Kidney epithelial cell (primary cell): ENCODE measurements around the gene TMEM151A. TPM values are rescaled to one million over a fixed set of nuclear protein-coding genes. Genes with fewer than 3 reads are reported as not detected.
A peak's percentile ranks its signal among the peaks of the same experiment; 100 is the strongest.

Experiments
- DNase-seq: peaks from one replicate; pipeline ENCODE4 v3.0.0-alpha.2; 2010; ENCODE audit warnings: low read depth
- H3K27me3 ChIP-seq: 2 replicates; pipeline ENCODE4 v1.6.0; 2011; ENCODE audit warnings: low read length; ENCODE audit not compliant: control insufficient read depth, insufficient read depth
- H3K36me3 ChIP-seq: 2 replicates; pipeline ENCODE4 v1.5.1; 2011; ENCODE audit warnings: low read length; ENCODE audit not compliant: control insufficient read depth, insufficient read depth
- H3K4me3 ChIP-seq: 2 replicates; pipeline ENCODE4 v1.5.1; 2011; ENCODE audit warnings: low read depth, mild to moderate bottlenecking, control low read depth, low read length
- CTCF ChIP-seq: IDR thresholded peaks from 2 replicates; pipeline ENCODE4 v1.5.1; 2011; ENCODE audit warnings: mild to moderate bottlenecking, moderate library complexity, low read length, control low read depth, inconsistent platforms; ENCODE audit not compliant: insufficient read depth, poor library complexity, severe bottlenecking
- total RNA-seq: library from RNA; depleted of rRNA; stranded (reverse); fragments of >200 nt; gene quantifications from 2 replicates; pipeline ENCODE4 v1.2.3, GENCODE V29; 2015

Gene TMEM151A
- total RNA-seq, 1 donor from 2014 or later: 0.08 TPM

- no peaks in the 10 kb centered on the region for H3K27me3 ChIP-seq
- H3K4me3 ChIP-seq: no peak overlapping the region
- DNase-seq: no peak
- peaks cover 3% of the 10 kb centered on the region for H3K36me3 ChIP-seq
- TF ChIP-seq CTCF: no peak
These were observed 49.9 kb downstream of the TMEM151A start for GRCh38 chr11:66341502-66342126.

GRCh38 chr11:66343176-66343575, 51.5 kb downstream of the TMEM151A start:
- peaks cover 3% of the 10 kb centered on the region for H3K36me3 ChIP-seq
- H3K4me3 ChIP-seq: no peak overlapping the region
- no peak for TF ChIP-seq CTCF
- H3K27me3 ChIP-seq: no peaks in the 10 kb centered on the region
- DNase-seq: no peak

- DNase-seq: peak; percentile 91
- Histone ChIP-seq H3K36me3 (peaks cover 3% of the 10 kb centered on the region), H3K27me3 (no peaks in the 10 kb centered on the region), H3K4me3 (peak within 1 kb of the TSS; percentile 88)
- no peak for TF ChIP-seq CTCF
These were observed 53.0 kb downstream of the TMEM151A start, which contains the start of gene BRMS1 for GRCh38 chr11:66344550-66345315. Gene BRMS1, minus strand, starts transcription at chr11:66345104. Its CDS starts 2,870 bp downstream, at chr11:66342234.

GRCh38 chr11:66345316-66345649, 53.6 kb downstream of the TMEM151A start:
- H3K27me3 ChIP-seq: no peaks in the 10 kb centered on the region
- H3K36me3 ChIP-seq: peaks cover 3% of the 10 kb centered on the region
- DNase-seq: no peak
- H3K4me3 ChIP-seq: peak overlapping the region; percentile 88
- TF ChIP-seq CTCF: no peak

Other genes with a start within 250 kb of the TMEM151A start
- gene GAL3ST3, start 242.7 kb upstream of the TMEM151A start, total RNA-seq: 0.96 and 4.4 TPM in 2 replicates
- 181 and 211 TPM in 2 replicates for gene SF3B2, start 239.5 kb upstream of the TMEM151A start, total RNA-seq
- gene PACS1, start 221.6 kb upstream of the TMEM151A start, total RNA-seq: 29.4 and 35.4 TPM in 2 replicates
- 40.7 and 44.1 TPM in 2 replicates for gene KLC2, start 34.2 kb upstream of the TMEM151A start, total RNA-seq
- gene RAB1B, start 23.3 kb upstream of the TMEM151A start, total RNA-seq: 108 and 125 TPM in 2 replicates
- 0.04 and 0.21 TPM in 2 replicates for gene CNIH2, start 13.7 kb upstream of the TMEM151A start, total RNA-seq
- gene YIF1A, start 2.8 kb upstream of the TMEM151A start, total RNA-seq: 104 and 119 TPM in 2 replicates
- gene CD248, start 25.1 kb downstream of the TMEM151A start, total RNA-seq: 0.07 and 0.17 TPM in 2 replicates
- gene RIN1, start 44.5 kb downstream of the TMEM151A start, total RNA-seq: 3.1 and 3.8 TPM in 2 replicates
- 84.9 and 86.5 TPM in 2 replicates for gene BRMS1, start 53.2 kb downstream of the TMEM151A start, total RNA-seq
- 20.3 and 20.4 TPM in 2 replicates for gene B4GAT1, start 55.7 kb downstream of the TMEM151A start, total RNA-seq
- gene SLC29A2, start 79.9 kb downstream of the TMEM151A start, total RNA-seq: 5.5 and 7.7 TPM in 2 replicates
- gene NPAS4, start 129.1 kb downstream of the TMEM151A start, total RNA-seq: not detected in 2 replicates
- 54.8 and 62.6 TPM in 2 replicates for gene MRPL11, start 147.0 kb downstream of the TMEM151A start, total RNA-seq
- 2.3 and 5.0 TPM in 2 replicates for gene PELI3, start 175.0 kb downstream of the TMEM151A start, total RNA-seq
- gene DPP3, start 188.5 kb downstream of the TMEM151A start, total RNA-seq: 84.6 and 108 TPM in 2 replicates
- 31.7 and 39.6 TPM in 2 replicates for gene BBS1, start 218.7 kb downstream of the TMEM151A start, total RNA-seq